ENCODE measurements around the gene ZNF670.
"Not testable (repeated sequence)": the region's sequence is repeated elsewhere in the genome, so short reads cannot be mapped to it uniquely, and the experiment has no call there.

The ZNF670 gene

GRCh38 chr1:247078258-247079140 is at the start of gene ZNF670:
ZNF670 (minus strand) TSS chr1:247078811; CDS start chr1:247078596, 215 bp downstream.
- DNase-seq, result peak; percentile 79

DNA sequence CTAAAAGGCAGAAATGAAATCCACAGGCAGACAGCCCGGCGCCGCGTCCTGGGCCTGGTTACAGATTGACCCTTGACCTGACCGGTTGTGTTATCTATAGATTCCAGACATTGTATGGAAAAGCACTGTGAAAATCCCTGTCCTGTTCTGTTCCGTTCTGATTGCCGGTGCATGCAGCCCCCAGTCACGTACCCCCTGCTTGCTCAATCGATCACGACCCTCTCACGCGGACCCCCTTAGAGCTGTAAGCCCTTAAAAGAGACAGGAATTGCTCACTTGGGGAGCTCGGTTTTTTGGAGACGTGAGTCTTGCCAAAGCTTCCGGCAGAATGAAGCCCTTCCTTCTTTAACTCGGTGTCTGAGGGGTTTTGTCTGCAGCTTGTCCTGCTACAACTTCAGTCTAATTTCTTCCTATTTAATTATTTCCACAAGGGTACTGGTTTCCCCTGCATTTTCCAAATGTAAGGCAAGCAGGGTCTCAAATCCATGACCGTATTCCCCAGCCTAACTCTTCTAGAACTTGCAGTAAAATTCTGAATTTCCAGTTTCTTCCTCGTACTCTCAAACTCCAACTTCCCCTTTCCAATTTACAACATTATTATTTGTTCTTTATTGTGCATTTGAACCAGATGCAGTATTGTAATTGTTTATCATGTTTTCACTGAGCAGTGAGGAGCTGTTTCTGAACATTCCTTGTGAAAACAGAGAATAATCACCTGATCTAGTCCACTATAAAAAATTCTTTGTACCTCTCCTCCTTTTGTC is 49.1 kb upstream of the ZNF670 start:
- not testable (repeated sequence) for DNase-seq

GRCh38 chr1:247126601-247127000 is 48.0 kb upstream of the ZNF670 start:
- not testable (repeated sequence) for DNase-seq

GRCh38 chr1:247126166-247126565 is 47.6 kb upstream of the ZNF670 start:
- not testable (repeated sequence) for DNase-seq

GRCh38 chr1:247121382-247121781 is 42.8 kb upstream of the ZNF670 start:
- no peak for DNase-seq

- DNase-seq, result not testable (repeated sequence)
Measured at GRCh38 chr1:247120408-247120668, 41.7 kb upstream of the ZNF670 start.

GRCh38 chr1:247119600-247120407 is 41.2 kb upstream of the ZNF670 start:
- no peak for DNase-seq

DNA sequence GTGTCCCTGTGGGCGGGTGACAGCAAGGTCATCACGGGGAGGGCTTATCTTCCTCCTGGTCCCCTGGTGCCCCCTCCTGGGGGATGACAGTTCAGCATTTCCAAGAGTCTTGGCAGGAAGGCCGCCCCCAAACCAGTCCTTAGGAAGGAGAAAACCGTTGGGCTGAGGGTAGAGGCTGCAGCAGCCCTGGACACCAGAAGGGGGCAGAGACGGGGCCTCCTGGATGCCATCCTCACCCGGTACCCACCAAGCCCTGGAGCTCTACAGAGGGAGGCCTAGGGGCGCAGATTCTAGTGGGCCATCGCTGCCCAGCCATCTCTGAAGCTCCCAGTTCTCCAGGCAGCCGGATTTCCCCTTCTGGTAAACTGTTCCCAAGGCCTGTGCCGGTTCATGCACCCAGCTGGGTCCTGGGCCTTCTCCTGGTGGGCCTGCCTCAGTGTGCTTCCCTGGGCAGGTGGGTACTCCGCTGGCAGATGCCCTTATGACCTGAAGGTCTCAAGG is 40.4 kb upstream of the ZNF670 start:
- DNase-seq, result no peak

GRCh38 chr1:247115545-247115944 is 36.9 kb upstream of the ZNF670 start:
- no peak for DNase-seq

DNA sequence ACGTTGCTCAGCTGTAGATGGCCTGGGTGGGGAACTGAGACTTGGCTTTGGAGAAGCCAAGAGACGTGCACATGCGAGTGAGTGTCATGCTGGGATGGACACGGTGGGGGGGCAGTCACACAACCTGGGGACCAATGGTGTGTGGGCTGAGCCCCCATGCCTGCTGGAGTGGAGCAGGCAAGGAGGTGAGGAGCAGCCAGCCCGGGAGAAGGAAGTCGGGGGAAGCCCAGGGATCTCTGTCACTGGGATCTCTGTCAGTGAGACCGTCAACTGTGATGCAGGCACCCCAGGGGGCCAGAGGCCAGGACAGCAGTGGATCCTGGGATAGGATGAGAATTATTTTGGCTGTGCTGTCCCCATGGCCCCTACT is 36.5 kb upstream of the ZNF670 start:
- no peak for DNase-seq

GRCh38 chr1:247114351-247115140 is 35.9 kb upstream of the ZNF670 start:
- no peak for DNase-seq

DNA sequence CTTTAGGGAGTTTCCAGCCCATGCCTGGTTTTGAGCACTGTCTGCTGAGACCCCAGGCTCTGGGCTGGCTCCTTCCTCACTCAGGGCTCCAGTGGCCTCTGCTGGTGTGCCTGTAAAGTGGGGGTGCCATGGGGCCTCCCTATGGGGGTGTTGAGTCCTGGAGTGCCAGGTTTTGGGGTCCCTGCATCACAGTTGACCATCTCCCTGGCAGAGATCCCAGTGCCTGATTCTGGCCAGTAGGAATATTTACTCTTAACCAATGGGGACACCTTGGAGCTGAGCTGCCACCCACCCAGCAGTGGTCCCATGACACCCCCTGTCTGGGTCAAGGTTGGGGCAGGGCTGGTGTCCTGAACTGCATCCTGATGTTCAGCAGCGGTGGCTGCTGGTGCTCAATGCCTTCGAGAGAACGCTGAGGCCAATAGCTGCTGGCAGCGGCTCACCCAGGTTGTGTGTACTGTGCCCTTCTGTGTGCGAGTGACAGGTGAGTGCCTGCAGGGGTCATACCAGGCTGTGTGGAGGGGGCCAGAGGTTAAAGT is 35.2 kb upstream of the ZNF670 start:
- DNase-seq, result no peak

DNA sequence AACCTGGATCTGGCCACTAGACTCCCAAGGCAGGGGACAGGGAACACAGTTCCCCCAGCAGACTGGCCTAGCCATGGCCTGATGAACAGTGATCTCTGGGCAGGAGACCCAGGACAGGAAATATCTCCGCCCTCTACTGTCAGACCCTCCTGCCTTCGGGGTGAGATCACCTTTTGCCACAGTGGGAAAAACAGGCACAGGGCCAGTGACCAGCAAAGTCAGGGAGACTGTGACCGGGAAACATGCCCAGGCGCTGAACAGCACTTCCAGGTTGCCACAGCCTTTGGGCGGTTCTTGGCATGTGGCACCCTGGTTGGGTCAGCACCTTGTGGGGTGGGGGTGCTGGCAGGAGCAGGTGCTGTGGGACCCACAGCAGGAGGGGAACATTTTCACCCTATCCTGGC is 34.5 kb upstream of the ZNF670 start:
- no peak for DNase-seq

DNA sequence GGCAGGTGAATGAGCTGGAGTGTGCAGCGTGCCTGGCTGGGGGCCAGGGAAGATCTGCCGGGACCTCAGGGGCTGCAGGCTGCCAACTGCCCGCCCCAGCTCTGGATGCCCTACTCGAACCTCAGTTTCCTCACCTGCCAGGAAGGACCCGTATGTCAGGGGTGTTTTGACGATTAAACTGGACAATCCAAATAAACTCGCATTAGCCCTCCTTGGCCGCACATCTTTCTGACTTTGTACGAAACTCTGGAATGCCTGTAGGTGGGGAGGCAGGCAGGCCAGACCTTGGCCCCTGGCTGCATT is 33.8 kb upstream of the ZNF670 start:
- no peak for DNase-seq

DNA sequence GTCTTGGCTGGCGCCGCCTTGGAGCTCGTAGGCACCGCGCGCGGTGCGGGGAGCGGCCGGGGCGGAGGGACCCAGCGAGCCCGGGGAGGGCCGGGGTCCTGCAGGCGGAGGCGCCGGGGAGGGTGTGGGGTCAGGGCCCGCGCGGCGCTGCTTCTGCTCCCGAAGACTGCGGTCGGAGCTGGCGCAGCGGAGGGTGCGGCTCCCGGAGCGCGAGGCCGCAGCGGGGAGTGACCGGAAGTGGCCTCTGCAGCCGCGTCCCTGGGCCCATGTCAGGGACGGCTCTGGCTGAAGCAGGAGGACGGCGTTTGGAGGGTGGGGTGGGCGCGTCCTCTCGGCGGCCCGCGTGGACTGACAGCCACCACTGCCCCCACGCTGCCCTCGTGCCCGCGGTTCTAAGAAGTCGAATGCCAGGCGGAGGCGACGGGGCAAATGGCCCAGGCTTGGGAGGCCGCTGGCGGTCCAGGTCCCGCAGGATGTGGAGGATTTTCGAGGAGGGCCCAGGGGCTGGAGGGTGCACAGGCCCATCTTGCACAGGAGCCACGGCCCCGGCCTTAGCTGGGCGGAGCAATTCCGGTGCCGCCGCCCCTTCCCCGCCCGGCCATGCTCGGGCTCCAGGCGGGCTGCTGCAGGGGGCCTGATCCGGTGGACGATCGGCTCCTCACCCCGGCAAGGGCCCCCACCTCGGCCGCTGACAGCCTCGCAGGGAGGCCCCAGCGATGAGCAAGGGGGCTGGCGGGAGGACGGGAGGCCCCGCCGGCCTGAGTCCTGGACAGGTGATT is 33.3 kb upstream of the ZNF670 start:
- no peak for DNase-seq

DNA sequence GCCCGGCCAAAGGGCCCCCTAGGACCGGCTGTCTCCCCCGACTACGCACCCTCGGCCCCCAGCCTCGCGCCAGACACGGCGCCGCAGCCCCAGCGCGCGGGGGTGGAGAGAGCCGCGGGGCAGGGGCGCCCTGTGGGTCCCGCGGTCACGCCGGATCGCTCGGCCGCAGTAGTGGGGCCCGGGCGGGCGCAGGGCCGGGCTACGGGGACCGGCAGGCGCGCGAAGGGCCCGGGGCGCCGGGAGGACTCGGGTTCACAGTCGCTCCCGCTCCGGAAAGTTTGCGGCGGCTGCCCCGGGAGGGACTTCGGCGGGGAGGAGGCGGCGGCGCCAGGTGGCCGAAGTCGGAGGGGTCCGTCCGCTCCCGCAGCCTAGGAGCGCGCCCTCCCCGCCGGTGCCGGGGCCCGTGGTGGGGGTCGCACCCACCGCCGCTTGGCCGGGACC is 32.7 kb upstream of the ZNF670 start:
- no peak for DNase-seq

DNA sequence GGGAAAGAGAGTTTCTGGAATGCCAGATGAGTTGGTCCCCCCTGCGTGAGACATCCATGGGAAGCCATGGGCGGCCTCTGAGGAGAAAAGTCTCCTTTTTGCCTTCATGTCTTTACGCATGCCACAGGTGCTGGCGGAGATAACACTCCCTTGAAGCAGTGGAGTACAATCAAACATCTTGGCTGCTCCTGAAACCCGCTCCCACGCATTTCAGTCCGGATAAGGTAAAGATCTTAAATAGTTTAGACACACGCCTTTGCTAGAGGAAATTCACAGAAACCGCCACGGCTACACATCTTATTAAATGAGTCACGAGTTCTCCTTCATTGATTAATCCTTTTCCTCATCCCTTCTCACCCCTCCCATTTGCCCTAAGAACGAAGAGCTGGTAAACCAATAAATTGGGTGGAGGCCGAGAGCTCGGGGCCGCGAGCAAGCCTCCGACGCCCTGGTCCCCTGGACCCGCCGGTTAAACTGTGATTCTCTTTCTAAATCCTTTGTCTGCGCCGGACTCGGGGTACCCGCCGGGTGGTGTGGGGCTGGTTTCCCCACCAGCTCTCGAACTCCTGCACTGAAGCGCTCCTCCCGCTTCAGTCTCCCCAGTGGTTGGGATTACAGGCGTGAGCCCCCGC is 32.1 kb upstream of the ZNF670 start:
- peak; percentile 6 for DNase-seq

GRCh38 chr1:247107694-247108093 is 29.1 kb upstream of the ZNF670 start:
- DNase-seq, result no peak

DNA sequence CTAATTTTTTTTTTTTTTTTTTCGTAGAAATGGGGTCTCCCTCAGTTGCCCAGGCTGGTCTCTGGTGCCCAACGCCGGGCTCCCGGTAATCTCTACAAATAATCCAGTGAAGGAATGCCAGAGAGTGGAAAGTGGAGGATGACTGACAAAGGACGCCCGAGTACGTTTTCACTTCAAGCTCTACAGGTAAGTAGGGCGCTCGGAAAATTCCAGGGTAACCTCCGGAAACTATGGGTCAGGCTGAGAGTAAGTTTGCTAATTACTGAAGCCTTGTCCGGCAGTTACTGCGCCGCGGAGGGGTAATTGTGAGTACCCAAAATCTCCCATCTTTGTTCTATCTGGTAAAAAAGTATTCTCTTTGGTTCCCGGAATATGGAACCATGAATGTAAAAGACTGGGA is 27.4 kb upstream of the ZNF670 start:
- DNase-seq, result no peak

DNA sequence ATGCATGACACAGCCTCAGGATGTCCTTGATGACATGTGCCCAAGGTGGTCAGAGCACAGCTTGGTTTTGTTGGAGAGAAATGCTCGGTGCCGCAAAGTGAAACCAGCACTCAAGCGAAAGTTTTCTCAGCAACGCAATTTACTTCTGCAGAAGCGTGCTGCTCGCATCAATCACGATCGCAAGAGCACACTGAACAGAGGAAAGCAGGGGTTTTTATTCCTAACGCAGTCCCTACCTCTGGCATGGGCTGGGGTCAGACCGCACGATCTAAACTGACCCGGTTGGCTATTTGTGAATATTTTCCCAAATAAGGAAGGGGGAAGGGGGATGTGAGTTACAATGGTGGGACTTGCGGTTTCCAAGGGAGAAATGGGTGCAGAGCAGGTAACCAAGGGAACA is 26.4 kb upstream of the ZNF670 start:
- no peak for DNase-seq

Measured in CD4-positive, alpha-beta T cell treated with Interleukin-4 for 4 hours (primary cell).